Peyer's patch (tissue), 4 donors: ENCODE data around the gene TMEM175. TPM values are rescaled to one million over a fixed set of nuclear protein-coding genes. Genes with fewer than 3 reads are reported as not detected.
A peak's percentile ranks its signal among the peaks of the same experiment; 100 is the strongest.

Source experiments
- DNase-seq, 3 donors: peaks; one replicate each; pipeline ENCODE4 v3.0.0-alpha.2; 2017 to 2019
- H3K27ac ChIP-seq, 4 donors: fragments of 200-600 bp; sonication (generic); one replicate each; pipeline ENCODE4 v1.5.1; 2016 to 2019
- H3K27me3 ChIP-seq, 2 donors: fragments of 200-600 bp; sonication (generic); one replicate each; pipeline ENCODE4 v1.5.1; 2019
- H3K36me3 ChIP-seq, 3 donors: fragments of 200-600 bp; sonication (generic); one replicate each; pipeline ENCODE4 v1.5.1; 2016 to 2019
- H3K4me1 ChIP-seq, 4 donors: fragments of 200-600 bp; sonication (generic); one replicate each; pipeline ENCODE4 v1.5.1; 2016 to 2019
- H3K4me3 ChIP-seq, 4 donors: fragments of 200-600 bp; sonication (generic); 1 replicate in 3 of 4; 2 replicates in 1 of 4; pipeline ENCODE4 v1.5.1; 2016 to 2019; ENCODE audit warnings: mild to moderate bottlenecking in 1 of 4
- H3K9me3 ChIP-seq, 4 donors: fragments of 200-600 bp; sonication (generic); one replicate each; pipeline ENCODE4 v1.5.1; 2016 to 2019; ENCODE audit warnings: mild to moderate bottlenecking in 1 of 4
- CTCF ChIP-seq, 6 experiments: fragments of 450-650 bp in 4 of 6; fragments of 200-600 bp in 2 of 6; sonication (generic) in 1 of 6; IDR thresholded peaks; one replicate each; pipeline ENCODE4 v1.5.1; 2017 to 2019; ENCODE audit warnings: antibody characterized with exemption in 6 of 6, mild to moderate bottlenecking in 3 of 6, moderate library complexity in 1 of 6
- POLR2A ChIP-seq, 2 donors: fragments of 450-650 bp; IDR thresholded peaks; one replicate each; pipeline ENCODE4 v1.5.1; 2017; ENCODE audit warnings: antibody characterized with exemption in 2 of 2, mild to moderate bottlenecking in 2 of 2, moderate library complexity in 2 of 2
- total RNA-seq, 4 donors: library from RNA; depleted of rRNA; stranded (reverse); fragments of >200 nt; gene quantifications; one replicate each; pipeline ENCODE4 v1.1.0, GENCODE V29; 2016

Gene TMEM175
- total RNA-seq, 4 donors from 2014 or later = 46.1 to 111 (median 56.6) TPM

GRCh38 chr4:890036-890695, 42.1 kb upstream of the TMEM175 start:
- Histone ChIP-seq H3K4me3 (no peak overlapping the region), H3K27ac (no peak overlapping the region), H3K36me3 (peaks cover 0 to 93% (median 0%) of the 10 kb centered on the region in 3 donors), H3K27me3 (no peaks in the 10 kb centered on the region), H3K9me3 (no peaks in the 10 kb centered on the region), H3K4me1 (no peaks in the 10 kb centered on the region)
- TF ChIP-seq POLR2A (IDR thresholded peaks at IDR 0.05) = no peak
- TF ChIP-seq CTCF (IDR thresholded peaks at IDR 0.05) = no peak
- no peak for DNase-seq

GRCh38 chr4:891747-892146, 40.5 kb upstream of the TMEM175 start:
- no peak for DNase-seq
- peaks cover 0 to 94% (median 0%) of the 10 kb centered on the region in 3 donors for H3K36me3 ChIP-seq
- H3K27me3 ChIP-seq = no peaks in the 10 kb centered on the region
- H3K27ac ChIP-seq = no peak overlapping the region
- no peaks in the 10 kb centered on the region for H3K9me3 ChIP-seq
- H3K4me1 ChIP-seq = no peaks in the 10 kb centered on the region
- no peak overlapping the region for H3K4me3 ChIP-seq
- TF ChIP-seq POLR2A (IDR thresholded peaks at IDR 0.05) (no peak), CTCF (IDR thresholded peaks at IDR 0.05) (peak in 1 of 6 experiments; percentile 8)

- Histone ChIP-seq H3K9me3 (no peaks in the 10 kb centered on the region), H3K4me3 (no peak overlapping the region), H3K27ac (no peak overlapping the region), H3K36me3 (peaks cover 0 to 97% (median 0%) of the 10 kb centered on the region in 3 donors), H3K27me3 (no peaks in the 10 kb centered on the region), H3K4me1 (no peaks in the 10 kb centered on the region)
- TF ChIP-seq POLR2A (IDR thresholded peaks at IDR 0.05) (no peak), CTCF (IDR thresholded peaks at IDR 0.05) (no peak)
- no peak for DNase-seq
Observed at GRCh38 chr4:892780-893179, 39.5 kb upstream of the TMEM175 start.

GRCh38 chr4:893276-893994, 38.8 kb upstream of the TMEM175 start:
- no peak overlapping the region for H3K4me3 ChIP-seq
- no peak for TF ChIP-seq CTCF (IDR thresholded peaks at IDR 0.05)
- TF ChIP-seq POLR2A (IDR thresholded peaks at IDR 0.05) = no peak
- no peaks in the 10 kb centered on the region for H3K4me1 ChIP-seq
- no peak overlapping the region for H3K27ac ChIP-seq
- DNase-seq = no peak
- H3K9me3 ChIP-seq = no peaks in the 10 kb centered on the region
- peaks cover 0 to 96% (median 0%) of the 10 kb centered on the region in 3 donors for H3K36me3 ChIP-seq
- H3K27me3 ChIP-seq = no peaks in the 10 kb centered on the region

- TF ChIP-seq CTCF (IDR thresholded peaks at IDR 0.05) = no peak
- TF ChIP-seq POLR2A (IDR thresholded peaks at IDR 0.05) = no peak
- no peak overlapping the region for H3K27ac ChIP-seq
- no peaks in the 10 kb centered on the region for H3K9me3 ChIP-seq
- no peaks in the 10 kb centered on the region for H3K27me3 ChIP-seq
- no peak for DNase-seq
- no peak overlapping the region for H3K4me3 ChIP-seq
- no peaks in the 10 kb centered on the region for H3K4me1 ChIP-seq
- peaks cover 0 to 92% (median 0%) of the 10 kb centered on the region in 3 donors for H3K36me3 ChIP-seq
Observed at GRCh38 chr4:893995-894705, 38.1 kb upstream of the TMEM175 start.
